Measurements from ENCODE around the gene IFNLR1. TPM values are rescaled to one million over a fixed set of nuclear protein-coding genes. Genes with fewer than 3 reads are reported as not detected.

Gene IFNLR1
- polyA plus RNA-seq, 1 donor (not counting 4 experiments of a cell fraction or from before 2014, with no cell fraction given) = 3.4 TPM

DNA sequence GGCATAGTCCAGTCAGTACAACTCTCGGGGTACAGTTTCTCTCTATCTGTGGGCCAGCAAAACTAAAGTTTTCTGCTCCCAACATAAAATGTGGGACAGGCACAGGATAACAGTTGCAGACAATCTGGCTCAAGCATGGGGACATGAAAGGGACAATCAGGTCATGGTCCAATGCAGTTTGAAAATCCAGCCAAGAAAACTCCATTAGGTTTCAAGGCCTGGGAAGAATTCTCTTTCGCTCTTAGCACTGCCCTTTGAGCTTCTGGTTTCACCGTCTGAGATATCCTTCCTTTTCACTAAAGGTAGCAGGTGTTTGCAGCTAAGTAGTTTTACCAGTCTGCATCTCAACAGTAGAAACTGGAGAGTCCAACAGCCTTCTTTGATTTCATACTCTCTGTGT, 23.1 kb downstream of the IFNLR1 start:
- H4K20me1 ChIP-seq (ENCODE audit: control insufficient read depth, extremely low read depth, insufficient read depth, low read length) = no peaks in the 10 kb centered on the region
- no peak for DNase-seq (ENCODE audit: low read depth, low spot score)
- dilution Hi-C loops (cut with MboI; ENCODE audit: extremely low pct_ligation_motif_present, low sequenced_read_pairs) = no loop called here
- H3K4me1 ChIP-seq (ENCODE audit: control insufficient read depth, extremely low read depth, insufficient read depth, low read length) = no peaks in the 10 kb centered on the region
- no peak overlapping the region for H2AFZ ChIP-seq (ENCODE audit: control insufficient read depth, low read length)
- no peak overlapping the region for H3K9ac ChIP-seq (ENCODE audit: control insufficient read depth, extremely low read depth, insufficient read depth, low read length)
- H3K27ac ChIP-seq (ENCODE audit: control insufficient read depth, insufficient read depth, low read length) = no peak overlapping the region
- H3K9me3 ChIP-seq (ENCODE audit: control insufficient read depth, low read depth, low read length) = no peaks in the 10 kb centered on the region
- peaks cover 6 to 7% of the 10 kb centered on the region in 2 experiments for H3K36me3 ChIP-seq (ENCODE audit: control insufficient read depth in 2 of 2, extremely low read depth in 1 of 2, insufficient read depth in 2 of 2, low read length in 2 of 2)
- TF ChIP-seq EZH2 (IDR thresholded peaks at IDR 0.05; ENCODE audit: low read length) (no peak), CTCF (optimal IDR thresholded peaks at IDR 0.05 in 1 of 3, IDR thresholded peaks at IDR 0.05 in 1 of 3, conservative IDR thresholded peaks at IDR 0.05 in 1 of 3; ENCODE audit: extremely low read depth in 1 of 3, insufficient read depth in 2 of 3, low read length in 3 of 3) (no peak)
- H3K27me3 ChIP-seq (ENCODE audit: control insufficient read depth, extremely low read depth, insufficient read depth, low read length) = no peaks in the 10 kb centered on the region
- H3K4me3 ChIP-seq (ENCODE audit: control insufficient read depth in 2 of 3, extremely low read depth in 1 of 3, insufficient read depth in 2 of 3, low read depth in 1 of 3, low read length in 3 of 3) = no peak overlapping the region
- FAIRE-seq = no peak
- H3K9me1 ChIP-seq (ENCODE audit: control insufficient read depth, extremely low read depth, insufficient read depth, low read length) = peaks cover 3% of the 10 kb centered on the region
- H3K79me2 ChIP-seq (ENCODE audit: control insufficient read depth, insufficient read depth, low read length) = no peaks in the 10 kb centered on the region
- H3K4me2 ChIP-seq (ENCODE audit: control insufficient read depth, extremely low read depth, insufficient read depth, low read depth, low read length) = no peak overlapping the region

- Histone ChIP-seq H3K4me2 (ENCODE audit: control insufficient read depth, extremely low read depth, insufficient read depth, low read depth, low read length) (no peak overlapping the region), H3K36me3 (ENCODE audit: control insufficient read depth in 2 of 2, extremely low read depth in 1 of 2, insufficient read depth in 2 of 2, low read length in 2 of 2) (peaks cover 6 to 7% of the 10 kb centered on the region in 2 experiments), H3K79me2 (ENCODE audit: control insufficient read depth, insufficient read depth, low read length) (no peaks in the 10 kb centered on the region), H3K4me3 (ENCODE audit: control insufficient read depth in 2 of 3, extremely low read depth in 1 of 3, insufficient read depth in 2 of 3, low read depth in 1 of 3, low read length in 3 of 3) (no peak overlapping the region), H3K9ac (ENCODE audit: control insufficient read depth, extremely low read depth, insufficient read depth, low read length) (no peak overlapping the region), H2AFZ (ENCODE audit: control insufficient read depth, low read length) (no peak overlapping the region), H3K9me3 (ENCODE audit: control insufficient read depth, low read depth, low read length) (no peaks in the 10 kb centered on the region), H3K4me1 (ENCODE audit: control insufficient read depth, extremely low read depth, insufficient read depth, low read length) (no peaks in the 10 kb centered on the region), H3K27me3 (ENCODE audit: control insufficient read depth, extremely low read depth, insufficient read depth, low read length) (no peaks in the 10 kb centered on the region), H3K27ac (ENCODE audit: control insufficient read depth, insufficient read depth, low read length) (no peak overlapping the region), H4K20me1 (ENCODE audit: control insufficient read depth, extremely low read depth, insufficient read depth, low read length) (no peaks in the 10 kb centered on the region), H3K9me1 (ENCODE audit: control insufficient read depth, extremely low read depth, insufficient read depth, low read length) (peaks cover 3% of the 10 kb centered on the region)
- TF ChIP-seq CTCF (optimal IDR thresholded peaks at IDR 0.05 in 1 of 3, IDR thresholded peaks at IDR 0.05 in 1 of 3, conservative IDR thresholded peaks at IDR 0.05 in 1 of 3; ENCODE audit: extremely low read depth in 1 of 3, insufficient read depth in 2 of 3, low read length in 3 of 3) (no peak), EZH2 (IDR thresholded peaks at IDR 0.05; ENCODE audit: low read length) (no peak)
- FAIRE-seq (no peak), DNase-seq (ENCODE audit: low read depth, low spot score) (no peak)
- dilution Hi-C loops (cut with MboI; ENCODE audit: extremely low pct_ligation_motif_present, low sequenced_read_pairs) = no loop called here
Observed at GRCh38 chr1:24162201-24162600, 24.9 kb downstream of the IFNLR1 start.
